NCI-H748 treated with DMSO at 0.1 percent for 48 hours (cell line): ENCODE measurements around the gene ATP7B.

Experiments
- DNase-seq: peaks from one replicate; lab custom pipeline; 2025; lab: John Stamatoyannopoulos, UW

Gene ATP7B

DNA sequence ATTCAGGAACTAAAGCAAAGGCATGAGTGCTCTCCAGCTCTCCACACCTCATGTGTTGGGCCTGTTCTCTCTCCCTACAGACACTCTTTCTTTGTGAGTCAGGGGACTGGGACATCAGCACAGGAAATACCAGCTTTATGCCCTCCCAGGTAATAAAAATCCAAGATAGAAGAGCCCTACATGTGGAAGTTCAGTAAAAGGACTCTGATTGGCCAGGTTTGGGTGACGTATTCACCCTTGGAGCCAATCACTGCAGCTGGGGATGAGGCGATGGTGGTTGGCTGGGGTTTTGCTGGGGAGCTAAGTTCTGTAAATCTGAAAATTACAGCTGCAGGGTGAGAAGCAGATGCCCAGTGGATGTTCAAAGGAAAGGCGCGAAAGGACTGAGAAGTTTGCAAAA lies 117.0 kb downstream of the ATP7B start:
- DNase-seq = no peak

DNA sequence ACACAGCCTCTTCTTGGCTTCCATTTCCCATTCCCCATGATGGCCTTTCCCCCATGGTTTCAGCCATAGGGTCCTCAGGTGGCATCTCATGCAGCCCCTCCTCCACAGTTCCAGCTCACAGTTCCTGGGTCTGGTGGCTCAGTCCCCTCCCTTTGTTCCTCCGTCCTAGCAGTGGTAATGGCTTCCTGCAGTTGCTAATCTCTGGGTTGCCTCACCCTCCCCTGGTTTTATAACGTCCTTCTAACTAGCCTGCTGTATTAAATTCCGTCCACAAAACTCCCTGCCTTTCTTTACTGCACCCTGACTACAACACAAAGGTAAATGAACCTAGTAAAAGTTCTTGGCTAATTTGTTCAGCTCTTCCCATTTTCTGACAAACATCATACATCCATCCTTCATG lies 118.6 kb downstream of the ATP7B start:
- DNase-seq = no peak

DNA sequence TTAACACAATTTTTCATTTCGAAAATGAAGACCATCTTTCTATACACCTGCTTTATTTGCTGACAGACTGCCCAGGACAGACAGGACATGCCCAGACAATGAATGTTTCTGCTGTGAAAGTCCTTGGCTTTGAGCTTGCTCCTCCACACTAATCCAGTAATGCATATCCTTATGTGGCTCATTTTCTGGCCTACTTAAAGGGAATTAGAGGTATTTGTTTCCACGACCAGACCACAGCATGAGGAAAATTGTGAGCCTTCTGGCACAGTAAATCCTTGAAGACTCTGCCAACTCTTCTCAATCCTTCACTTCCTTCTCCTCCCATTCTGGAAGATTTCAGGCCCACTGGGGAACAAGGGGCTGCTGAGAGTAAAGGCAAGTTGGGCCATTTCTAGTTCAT lies 123.8 kb downstream of the ATP7B start:
- DNase-seq = no peak

- DNase-seq = no peak
These were observed 125.6 kb downstream of the ATP7B start for GRCh38 chr13:51885651-51886050.

DNA sequence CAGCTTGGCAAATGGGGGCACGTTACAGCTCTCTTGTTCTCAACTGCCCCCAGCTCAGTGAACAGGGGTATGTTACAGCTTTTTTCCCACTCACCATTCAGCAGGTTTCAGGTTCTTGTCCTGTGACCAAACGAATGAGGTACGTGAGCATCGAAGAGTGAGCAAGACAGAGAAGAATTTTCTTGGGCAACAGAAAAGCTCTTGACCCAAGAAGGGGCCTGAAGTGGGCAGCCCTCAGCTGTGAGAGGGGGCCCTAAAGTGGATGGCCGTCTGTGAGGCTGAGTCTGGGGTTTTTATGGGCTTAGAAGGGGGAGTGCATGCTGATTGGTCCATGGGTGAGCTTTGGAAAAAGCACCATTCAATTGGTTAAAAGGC lies 128.0 kb downstream of the ATP7B start:
- no peak for DNase-seq
